DOHH2 (cell line): ENCODE measurements around the gene PTPRC.
A peak's percentile ranks its signal among the peaks of the same experiment; 100 is the strongest.

Experiments
- H3F3A ChIP-seq: fragments of 200-600 bp; sonication (generic), shearing (Covaris generic); 2 replicates; pipeline ENCODE4 v1.6.0; 2016; ENCODE audit warnings: antibody characterized with exemption, mild to moderate bottlenecking; ENCODE audit not compliant: control insufficient read depth, insufficient read depth
- H3K27ac ChIP-seq: fragments of 200-600 bp; sonication (generic); 2 replicates; pipeline ENCODE4 v1.5.1; 2014; ENCODE audit warnings: low read depth, mild to moderate bottlenecking, low read length, moderate library complexity
- H3K27me3 ChIP-seq: fragments of 200-600 bp; sonication (generic); 2 replicates; pipeline ENCODE4 v1.6.1; 2014; ENCODE audit warnings: mild to moderate bottlenecking, low read length, mixed read lengths; ENCODE audit not compliant: control insufficient read depth
- H3K36me3 ChIP-seq: fragments of 200-600 bp; sonication (generic); 2 replicates; pipeline ENCODE4 v1.6.1; 2014; ENCODE audit warnings: mild to moderate bottlenecking, low read length, moderate library complexity, mixed read lengths; ENCODE audit not compliant: control insufficient read depth
- H3K4me1 ChIP-seq: fragments of 200-600 bp; sonication (generic); 2 replicates; pipeline ENCODE4 v1.6.1; 2014; ENCODE audit warnings: mild to moderate bottlenecking, low read length, mixed read lengths; ENCODE audit not compliant: control insufficient read depth
- H3K4me2 ChIP-seq: fragments of 200-600 bp; sonication (generic); 2 replicates; pipeline ENCODE4 v1.6.0; 2014; ENCODE audit warnings: mild to moderate bottlenecking, low read length, moderate library complexity
- H3K4me3 ChIP-seq: fragments of 200-600 bp; sonication (generic); 2 replicates; pipeline ENCODE4 v1.5.1; 2014; ENCODE audit warnings: mild to moderate bottlenecking, low read length, mixed read lengths
- H3K79me2 ChIP-seq: fragments of 200-600 bp; sonication (generic); 2 replicates; pipeline ENCODE4 v1.6.1; 2014; ENCODE audit warnings: mild to moderate bottlenecking, low read length, mixed read lengths; ENCODE audit not compliant: control insufficient read depth
- H3K9me2 ChIP-seq: fragments of 200-600 bp; sonication (generic); replicated peaks from 2 replicates; pipeline ENCODE4 v1.6.1; 2014; ENCODE audit warnings: mild to moderate bottlenecking, low read length, mixed read lengths; ENCODE audit not compliant: control insufficient read depth
- H3K9me3 ChIP-seq: fragments of 200-600 bp; sonication (generic); 2 replicates; pipeline ENCODE4 v1.6.1; 2014; ENCODE audit warnings: antibody characterized with exemption, low read length, mixed read lengths; ENCODE audit not compliant: control insufficient read depth, insufficient read depth
- H4K20me1 ChIP-seq: fragments of 200-600 bp; sonication (generic); 2 replicates; pipeline ENCODE4 v1.6.0; 2014; ENCODE audit warnings: low read depth, mild to moderate bottlenecking, antibody characterized with exemption, low read length, moderate library complexity; ENCODE audit not compliant: control insufficient read depth, insufficient read depth
- CTCF ChIP-seq: fragments of 200-600 bp; sonication (generic); IDR thresholded peaks from one replicate; pipeline ENCODE4 v1.5.1; 2014; ENCODE audit warnings: antibody characterized with exemption, mild to moderate bottlenecking, low read depth, low read length; ENCODE audit not compliant: poor library complexity, severe bottlenecking
- EZH2phosphoT487 ChIP-seq: fragments of 200-600 bp; sonication (generic); IDR thresholded peaks from 2 replicates; pipeline ENCODE4 v1.6.1; 2017; ENCODE audit warnings: borderline replicate concordance, mild to moderate bottlenecking, antibody characterized with exemption, low read length, moderate library complexity, mixed read lengths

The PTPRC gene

GRCh38 chr1:198776602-198777029 lies 137.8 kb downstream of the PTPRC start:
- no peak overlapping the region for H3K4me2 ChIP-seq
- TF ChIP-seq EZH2phosphoT487 (no peak), CTCF (no peak)
- H3K36me3 ChIP-seq: no peaks in the 10 kb centered on the region
- no peaks in the 10 kb centered on the region for H3K27me3 ChIP-seq
- H3K9me3 ChIP-seq: no peaks in the 10 kb centered on the region
- H4K20me1 ChIP-seq: no peaks in the 10 kb centered on the region
- no peaks in the 10 kb centered on the region for H3K79me2 ChIP-seq
- no peak overlapping the region for H3K4me3 ChIP-seq
- no peak overlapping the region for H3K27ac ChIP-seq
- H3F3A ChIP-seq: no peaks in the 10 kb centered on the region
- H3K9me2 ChIP-seq: no peaks in the 10 kb centered on the region
- H3K4me1 ChIP-seq: peaks cover 13% of the 10 kb centered on the region

- H3K9me3 ChIP-seq: no peaks in the 10 kb centered on the region
- no peaks in the 10 kb centered on the region for H3K79me2 ChIP-seq
- H3K4me3 ChIP-seq: no peak overlapping the region
- no peaks in the 10 kb centered on the region for H3K36me3 ChIP-seq
- H3K4me2 ChIP-seq: no peak overlapping the region
- H3F3A ChIP-seq: no peaks in the 10 kb centered on the region
- H4K20me1 ChIP-seq: no peaks in the 10 kb centered on the region
- no peak overlapping the region for H3K27ac ChIP-seq
- H3K4me1 ChIP-seq: peaks cover 4% of the 10 kb centered on the region
- H3K9me2 ChIP-seq: no peaks in the 10 kb centered on the region
- H3K27me3 ChIP-seq: no peaks in the 10 kb centered on the region
- TF ChIP-seq EZH2phosphoT487 (no peak), CTCF (no peak)
Measured at GRCh38 chr1:198778049-198778448, 139.2 kb downstream of the PTPRC start.

- H3K4me1 ChIP-seq: no peaks in the 10 kb centered on the region
- H3K9me3 ChIP-seq: no peaks in the 10 kb centered on the region
- H3K79me2 ChIP-seq: no peaks in the 10 kb centered on the region
- H3K36me3 ChIP-seq: no peaks in the 10 kb centered on the region
- H4K20me1 ChIP-seq: no peaks in the 10 kb centered on the region
- no peaks in the 10 kb centered on the region for H3K9me2 ChIP-seq
- H3K27ac ChIP-seq: no peak overlapping the region
- TF ChIP-seq CTCF: no peak
- TF ChIP-seq EZH2phosphoT487: no peak
- no peak overlapping the region for H3K4me2 ChIP-seq
- no peaks in the 10 kb centered on the region for H3K27me3 ChIP-seq
- no peak overlapping the region for H3K4me3 ChIP-seq
- no peaks in the 10 kb centered on the region for H3F3A ChIP-seq
Measured at GRCh38 chr1:198780376-198780775, 141.5 kb downstream of the PTPRC start.

GRCh38 chr1:198788561-198789064 lies 149.8 kb downstream of the PTPRC start:
- Histone ChIP-seq H3K27ac (no peak overlapping the region), H3K4me2 (peak overlapping the region; percentile 15)

More at GRCh38 chr1:198788561-198789064, 149.8 kb downstream of the PTPRC start:
- Histone ChIP-seq H3K4me3 (no peak overlapping the region), H3K79me2 (no peaks in the 10 kb centered on the region), H3K4me1 (peaks cover 12% of the 10 kb centered on the region), H3K9me2 (no peaks in the 10 kb centered on the region), H3K27me3 (no peaks in the 10 kb centered on the region), H3K36me3 (no peaks in the 10 kb centered on the region), H3K9me3 (no peaks in the 10 kb centered on the region), H4K20me1 (no peaks in the 10 kb centered on the region), H3F3A (no peaks in the 10 kb centered on the region)
- TF ChIP-seq CTCF (peak; percentile 70), EZH2phosphoT487 (no peak)
